Fibroblast of lung (primary cell): ENCODE data around the gene IRAK3. TPM values are rescaled to one million over a fixed set of nuclear protein-coding genes. Genes with fewer than 3 reads are reported as not detected.

ENCODE experiments used
- DNase-seq, 2 donors: peaks; one replicate each; pipeline versions ENCODE4 v3.0.0 to v3.0.0-alpha.2; 2010; ENCODE audit warnings: low read depth in 2 of 2
- H2AFZ ChIP-seq: 2 replicates; pipeline ENCODE4 v1.5.1; 2012; ENCODE audit warnings: low read length, control low read depth, inconsistent platforms
- H3K27ac ChIP-seq: 2 replicates; pipeline ENCODE4 v1.5.1; 2011; ENCODE audit warnings: low read length, control low read depth; ENCODE audit not compliant: insufficient read depth
- H3K27me3 ChIP-seq: 2 replicates; pipeline ENCODE4 v1.5.1; 2011; ENCODE audit warnings: mild to moderate bottlenecking, low read length; ENCODE audit not compliant: control insufficient read depth, insufficient read depth
- H3K36me3 ChIP-seq: 2 replicates; pipeline ENCODE4 v1.5.1; 2011; ENCODE audit warnings: low read length; ENCODE audit not compliant: control insufficient read depth, insufficient read depth
- H3K4me1 ChIP-seq: 2 replicates; pipeline ENCODE4 v1.5.1; 2011; ENCODE audit warnings: low read length; ENCODE audit not compliant: control insufficient read depth, insufficient read depth; ENCODE audit errors: extremely low read depth
- H3K4me2 ChIP-seq: 2 replicates; pipeline ENCODE4 v1.5.1; 2011; ENCODE audit warnings: low read length, control low read depth; ENCODE audit not compliant: insufficient read depth; ENCODE audit errors: extremely low read depth
- H3K4me3 ChIP-seq, 4 experiments: fragments of 200-600 bp in 1 of 4; sonication (generic) in 1 of 4; replicated peaks in 1 of 4; 2 replicates each; pipeline ENCODE4 v1.5.1; 2011 to 2016; ENCODE audit warnings: low read length in 4 of 4, low read depth in 3 of 4, mild to moderate bottlenecking in 3 of 4, control low read depth in 2 of 4, inconsistent platforms in 1 of 4, mixed read lengths in 1 of 4; ENCODE audit not compliant: insufficient read depth in 1 of 4; ENCODE audit errors: control extremely low read depth in 1 of 4
- H3K79me2 ChIP-seq: 2 replicates; pipeline ENCODE4 v1.5.1; 2012; ENCODE audit warnings: mild to moderate bottlenecking, low read length, inconsistent platforms; ENCODE audit not compliant: control insufficient read depth, insufficient read depth
- H3K9ac ChIP-seq: 2 replicates; pipeline ENCODE4 v1.5.1; 2011; ENCODE audit warnings: mild to moderate bottlenecking, low read length, control low read depth; ENCODE audit not compliant: insufficient read depth
- H3K9me3 ChIP-seq: 2 replicates; pipeline ENCODE4 v1.5.1; 2012; ENCODE audit warnings: low read depth, low read length; ENCODE audit not compliant: control insufficient read depth, insufficient read depth
- H4K20me1 ChIP-seq: 2 replicates; pipeline ENCODE4 v1.5.1; 2011; ENCODE audit warnings: low read length; ENCODE audit not compliant: control insufficient read depth, insufficient read depth; ENCODE audit errors: extremely low read depth
- CTCF ChIP-seq, 2 donors: IDR thresholded peaks in 1 of 2; conservative IDR thresholded peaks in 1 of 2; 1 replicate in 1 of 2; 2 replicates in 1 of 2; pipeline ENCODE4 v1.5.1; 2011 to 2012; ENCODE audit warnings: low read length in 2 of 2, control low read depth in 1 of 2, inconsistent platforms in 1 of 2, low read depth in 1 of 2, mild to moderate bottlenecking in 1 of 2
- EZH2 ChIP-seq: IDR thresholded peaks from 2 replicates; pipeline ENCODE4 v1.5.1; 2012; ENCODE audit warnings: low read length, control low read depth, mild to moderate bottlenecking; ENCODE audit errors: missing control alignments
- polyA plus RNA-seq, 2 donors: library from polyadenylated mRNA; depleted of rRNA in 1 of 2; stranded (reverse) in 1 of 2; unstranded in 1 of 2; fragments of >200 nt; gene quantifications; 2 replicates each; pipeline ENCODE4 v1.2.1, GENCODE V29; 2011 to 2012; ENCODE audit warnings: missing spikeins in 1 of 2
- total RNA-seq: library from RNA; depleted of rRNA; stranded (reverse); fragments of >200 nt; gene quantifications from 2 replicates; pipeline ENCODE4 v1.2.1, GENCODE V29; 2014

The IRAK3 gene
- total and polyA plus RNA-seq, 2 donors (not counting 1 experiment from before 2014, with no cell fraction given): 3.2 to 11.1 TPM

DNA sequence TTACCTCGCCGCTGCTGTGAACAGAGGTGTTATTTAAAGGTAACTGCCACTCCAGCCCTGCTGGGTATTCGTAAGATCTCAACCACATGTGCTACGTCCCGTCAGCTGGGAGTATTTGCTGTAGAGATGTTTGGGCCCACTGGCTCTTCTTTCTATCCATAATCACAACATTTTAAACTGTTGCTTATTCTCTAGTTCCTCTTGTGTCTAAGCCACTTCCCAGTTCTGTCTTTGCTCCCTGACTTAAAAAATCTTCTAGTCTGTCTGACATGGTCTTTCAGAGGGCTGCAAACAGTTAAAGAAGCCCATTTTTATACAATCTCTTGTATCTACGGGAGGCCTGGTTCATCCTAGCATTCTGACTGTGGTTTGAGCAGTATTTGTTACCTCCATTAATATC lies 80.1 kb downstream of the IRAK3 start:
- Histone ChIP-seq H3K36me3 (no peaks in the 10 kb centered on the region), H3K27ac (no peak overlapping the region), H2AFZ (no peak overlapping the region), H3K9me3 (no peaks in the 10 kb centered on the region), H3K4me2 (no peak overlapping the region), H3K4me3 (no peak overlapping the region), H3K4me1 (no peaks in the 10 kb centered on the region), H4K20me1 (no peaks in the 10 kb centered on the region), H3K9ac (no peak overlapping the region), H3K27me3 (peaks cover 14% of the 10 kb centered on the region), H3K79me2 (no peaks in the 10 kb centered on the region)
- TF ChIP-seq CTCF (conservative IDR thresholded peaks at IDR 0.05 in 1 of 2, IDR thresholded peaks at IDR 0.05 in 1 of 2; ENCODE audit: low read depth in 1 of 2, low read length in 2 of 2): no peak
- no peak for TF ChIP-seq EZH2
- no peak for DNase-seq

- H3K4me1 ChIP-seq: no peaks in the 10 kb centered on the region
- H3K27me3 ChIP-seq: peaks cover 14% of the 10 kb centered on the region
- H3K9me3 ChIP-seq: no peaks in the 10 kb centered on the region
- TF ChIP-seq EZH2 (no peak), CTCF (conservative IDR thresholded peaks at IDR 0.05 in 1 of 2, IDR thresholded peaks at IDR 0.05 in 1 of 2; ENCODE audit: low read depth in 1 of 2, low read length in 2 of 2) (peak; percentile 71 to 79)
- H3K27ac ChIP-seq: no peak overlapping the region
- no peak overlapping the region for H3K4me3 ChIP-seq
- no peak overlapping the region for H3K4me2 ChIP-seq
- no peak overlapping the region for H3K9ac ChIP-seq
- H4K20me1 ChIP-seq: no peaks in the 10 kb centered on the region
- H2AFZ ChIP-seq: peak overlapping the region; percentile 62
- H3K79me2 ChIP-seq: no peaks in the 10 kb centered on the region
- DNase-seq: peak; percentile 54 to 68
- H3K36me3 ChIP-seq: no peaks in the 10 kb centered on the region
Observed at GRCh38 chr12:66269757-66270383, 80.9 kb downstream of the IRAK3 start.

DNA sequence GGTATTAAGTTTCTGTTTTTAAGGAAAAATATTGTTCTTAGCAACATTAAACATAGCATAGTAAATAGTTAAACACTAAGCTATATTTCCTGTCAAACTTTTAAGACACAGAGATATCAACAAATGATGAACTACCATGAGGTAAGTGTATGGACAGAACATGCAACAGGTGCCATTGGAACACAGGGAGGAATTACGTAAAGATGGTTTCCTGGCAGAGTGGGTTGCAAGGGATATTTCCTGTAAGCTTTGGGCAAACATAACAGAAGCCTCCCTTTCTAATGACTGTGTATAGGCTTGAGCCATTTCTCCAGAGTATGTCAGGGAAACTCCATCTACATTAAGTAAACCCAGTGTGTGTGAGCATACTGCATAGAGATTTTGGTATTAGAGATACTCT lies 81.6 kb downstream of the IRAK3 start:
- Histone ChIP-seq H3K9ac (no peak overlapping the region), H3K27me3 (peaks cover 14% of the 10 kb centered on the region), H3K79me2 (no peaks in the 10 kb centered on the region), H3K4me1 (no peaks in the 10 kb centered on the region), H3K4me2 (no peak overlapping the region), H2AFZ (no peak overlapping the region), H3K36me3 (no peaks in the 10 kb centered on the region), H4K20me1 (no peaks in the 10 kb centered on the region), H3K4me3 (no peak overlapping the region), H3K27ac (no peak overlapping the region), H3K9me3 (no peaks in the 10 kb centered on the region)
- TF ChIP-seq CTCF (conservative IDR thresholded peaks at IDR 0.05 in 1 of 2, IDR thresholded peaks at IDR 0.05 in 1 of 2; ENCODE audit: low read depth in 1 of 2, low read length in 2 of 2) (no peak), EZH2 (no peak)
- DNase-seq: no peak
